Brain microvascular endothelial cell (primary cell): ENCODE measurements around the gene RNF31.

ENCODE experiments used
- DNase-seq: peaks from one replicate; pipeline ENCODE4 v3.0.0-alpha.2; 2020
- H3K27ac ChIP-seq: fragments of 250-450 bp; sonication (Bioruptor Pico); 2 replicates; pipeline ENCODE4 v1.5.1; 2020; ENCODE audit warnings: mild to moderate bottlenecking, moderate library complexity
- H3K27me3 ChIP-seq: fragments of 250-450 bp; sonication (Bioruptor Pico); replicated peaks from 2 replicates; pipeline ENCODE4 v1.5.1; 2020; ENCODE audit warnings: mild to moderate bottlenecking
- H3K36me3 ChIP-seq: fragments of 250-450 bp; sonication (Bioruptor Pico); replicated peaks from 2 replicates; pipeline ENCODE4 v1.5.1; 2020; ENCODE audit warnings: mild to moderate bottlenecking
- H3K4me3 ChIP-seq: 2 replicates; pipeline ENCODE4 v1.5.1; 2011; ENCODE audit warnings: low read depth, mild to moderate bottlenecking, control low read depth, low read length, moderate library complexity
- in situ Hi-C: cut with HindIII; loops from 2 replicates; pipeline ENCODE4 v1.10.0; 2017; ENCODE audit warnings: low sequenced_read_pairs, low pct_ligation_motif_present
- TF ChIP-seq, protein P1 (sequence below): IDR thresholded peaks from 2 replicates; pipeline ENCODE4 v1.5.1; 2011; ENCODE audit warnings: low read depth, mild to moderate bottlenecking, moderate library complexity, low read length, control low read depth, inconsistent platforms; ENCODE audit errors: missing control alignments

RNF31 gene

DNA sequence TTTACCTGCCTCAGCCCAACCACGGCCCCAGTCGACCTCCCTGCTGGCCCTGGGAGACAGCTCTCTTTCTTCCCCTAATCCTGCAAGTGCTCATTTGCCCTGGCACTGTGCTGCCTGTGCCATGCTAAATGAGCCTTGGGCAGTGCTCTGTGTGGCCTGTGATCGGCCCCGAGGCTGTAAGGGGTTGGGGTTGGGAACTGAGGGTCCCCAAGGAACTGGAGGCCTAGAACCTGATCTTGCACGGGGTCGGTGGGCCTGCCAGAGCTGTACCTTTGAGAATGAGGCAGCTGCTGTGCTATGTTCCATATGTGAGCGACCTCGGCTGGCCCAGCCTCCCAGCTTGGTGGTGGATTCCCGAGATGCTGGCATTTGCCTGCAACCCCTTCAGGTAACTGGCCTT, 2.8 kb downstream of the RNF31 start:
- no peaks in the 10 kb centered on the region for H3K27me3 ChIP-seq
- H3K4me3 ChIP-seq, result no peak overlapping the region
- in situ Hi-C loops, result no loop called here
- TF ChIP-seq, protein P1, sequence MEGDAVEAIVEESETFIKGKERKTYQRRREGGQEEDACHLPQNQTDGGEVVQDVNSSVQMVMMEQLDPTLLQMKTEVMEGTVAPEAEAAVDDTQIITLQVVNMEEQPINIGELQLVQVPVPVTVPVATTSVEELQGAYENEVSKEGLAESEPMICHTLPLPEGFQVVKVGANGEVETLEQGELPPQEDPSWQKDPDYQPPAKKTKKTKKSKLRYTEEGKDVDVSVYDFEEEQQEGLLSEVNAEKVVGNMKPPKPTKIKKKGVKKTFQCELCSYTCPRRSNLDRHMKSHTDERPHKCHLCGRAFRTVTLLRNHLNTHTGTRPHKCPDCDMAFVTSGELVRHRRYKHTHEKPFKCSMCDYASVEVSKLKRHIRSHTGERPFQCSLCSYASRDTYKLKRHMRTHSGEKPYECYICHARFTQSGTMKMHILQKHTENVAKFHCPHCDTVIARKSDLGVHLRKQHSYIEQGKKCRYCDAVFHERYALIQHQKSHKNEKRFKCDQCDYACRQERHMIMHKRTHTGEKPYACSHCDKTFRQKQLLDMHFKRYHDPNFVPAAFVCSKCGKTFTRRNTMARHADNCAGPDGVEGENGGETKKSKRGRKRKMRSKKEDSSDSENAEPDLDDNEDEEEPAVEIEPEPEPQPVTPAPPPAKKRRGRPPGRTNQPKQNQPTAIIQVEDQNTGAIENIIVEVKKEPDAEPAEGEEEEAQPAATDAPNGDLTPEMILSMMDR, result no peak
- peaks cover 39% of the 10 kb centered on the region for H3K36me3 ChIP-seq
- H3K27ac ChIP-seq, result no peak overlapping the region
- DNase-seq, result no peak

DNA sequence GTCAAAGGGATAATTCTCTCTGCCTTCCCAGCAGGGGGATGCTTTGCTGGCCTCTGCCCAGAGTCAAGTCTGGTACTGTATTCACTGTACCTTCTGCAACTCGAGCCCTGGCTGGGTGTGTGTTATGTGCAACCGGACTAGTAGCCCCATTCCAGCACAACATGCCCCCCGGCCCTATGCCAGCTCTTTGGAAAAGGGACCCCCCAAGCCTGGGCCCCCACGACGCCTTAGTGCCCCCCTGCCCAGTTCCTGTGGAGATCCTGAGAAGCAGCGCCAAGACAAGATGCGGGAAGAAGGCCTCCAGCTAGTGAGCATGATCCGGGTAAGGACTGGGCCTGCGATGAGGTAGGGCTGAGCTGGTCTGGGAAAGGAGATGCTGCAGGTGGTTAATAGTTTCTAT, 3.3 kb downstream of the RNF31 start:
- TF ChIP-seq, protein P1, result no peak
- H3K27ac ChIP-seq, result no peak overlapping the region
- in situ Hi-C loops, result no loop called here
- H3K4me3 ChIP-seq, result no peak overlapping the region
- H3K36me3 ChIP-seq, result peaks cover 44% of the 10 kb centered on the region
- H3K27me3 ChIP-seq, result no peaks in the 10 kb centered on the region
- no peak for DNase-seq

DNA sequence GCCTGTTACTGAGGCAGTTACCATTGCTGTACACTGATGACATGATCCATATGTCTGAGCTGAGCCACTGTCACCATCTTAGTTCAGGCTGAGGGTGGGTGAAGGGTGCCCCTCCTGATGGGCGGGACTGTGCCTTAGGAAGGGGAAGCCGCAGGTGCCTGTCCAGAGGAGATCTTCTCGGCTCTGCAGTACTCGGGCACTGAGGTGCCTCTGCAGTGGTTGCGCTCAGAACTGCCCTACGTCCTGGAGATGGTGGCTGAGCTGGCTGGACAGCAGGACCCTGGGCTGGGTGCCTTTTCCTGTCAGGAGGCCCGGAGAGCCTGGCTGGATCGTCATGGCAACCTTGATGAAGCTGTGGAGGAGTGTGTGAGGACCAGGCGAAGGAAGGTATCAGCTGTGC, 3.7 kb downstream of the RNF31 start:
- in situ Hi-C loops, result no loop called here
- H3K27ac ChIP-seq, result no peak overlapping the region
- TF ChIP-seq, protein P1, result no peak

GRCh38 chr14:24151404-24152080, 4.2 kb downstream of the RNF31 start:
- H3K36me3 ChIP-seq, result peaks cover 54% of the 10 kb centered on the region
- in situ Hi-C loops, result no loop called here

More for the DNA sequence above, 3.7 kb downstream of the RNF31 start:
- Histone ChIP-seq H3K27me3 (no peaks in the 10 kb centered on the region), H3K36me3 (peaks cover 49% of the 10 kb centered on the region), H3K4me3 (no peak overlapping the region)
- DNase-seq, result no peak

GRCh38 chr14:24155100-24155499, 7.8 kb downstream of the RNF31 start:
- Histone ChIP-seq H3K4me3 (no peak overlapping the region), H3K36me3 (peaks cover 70% of the 10 kb centered on the region), H3K27me3 (no peaks in the 10 kb centered on the region), H3K27ac (no peak overlapping the region)
- in situ Hi-C loops, result no loop called here
- TF ChIP-seq, protein P1, result no peak
- DNase-seq, result no peak

More at GRCh38 chr14:24151404-24152080, 4.2 kb downstream of the RNF31 start:
- DNase-seq, result no peak
- Histone ChIP-seq H3K27ac (no peak overlapping the region), H3K27me3 (no peaks in the 10 kb centered on the region), H3K4me3 (no peak overlapping the region)
- TF ChIP-seq, protein P1, result no peak

GRCh38 chr14:24156840-24157239, 9.5 kb downstream of the RNF31 start:
- Histone ChIP-seq H3K4me3 (no peak overlapping the region), H3K36me3 (peaks cover 62% of the 10 kb centered on the region), H3K27me3 (no peaks in the 10 kb centered on the region), H3K27ac (no peak overlapping the region)
- DNase-seq, result no peak
- TF ChIP-seq, protein P1, result no peak
- in situ Hi-C loops, result no loop called here
